IMR-90 (cell line): ENCODE data around the gene COTL1. TPM values are rescaled to one million over a fixed set of nuclear protein-coding genes. Genes with fewer than 3 reads are reported as not detected.

Source experiments
- ATAC-seq: fragments of 200-7000 bp; cut with Tn5 transposase; 2 replicates; pipeline ENCODE4 v1.9.1; 2020; ENCODE audit warnings: low read depth, mild to moderate bottlenecking, moderate library complexity
- BruUV-seq: library from RNA; stranded (reverse); fragments of 400-500 nt; replicated peaks from 2 replicates; lab custom pipeline; 2021; lab: Mats Ljungman, UMichigan
- CTCF ChIA-PET: fragments of 300-600 bp; formaldehyde crosslinking; extraction: SDS; loops from one replicate; lab custom pipeline; 2021; ENCODE audit warnings: antibody characterized with exemption; lab: Yijun Ruan, JAX
- POLR2A ChIA-PET: fragments of 300-600 bp; sonication (Branson Sonifier 250); formaldehyde crosslinking; loops from one replicate; lab custom pipeline; 2022; ENCODE audit warnings: antibody characterized with exemption; ENCODE audit not compliant: unreplicated experiment; lab: Charles Lee
- DNase-seq: peaks from one replicate; pipeline ENCODE4 v3.0.0; 2013
- H2AFZ ChIP-seq: replicated peaks from 2 replicates; pipeline ENCODE3; 2013; ENCODE audit warnings: low read length, mild to moderate bottlenecking; ENCODE audit not compliant: poor library complexity
- H2AK5ac ChIP-seq: 2 replicates; pipeline ENCODE4 v1.6.1; 2013; ENCODE audit warnings: low read depth, low read length, inconsistent platforms
- H2AK9ac ChIP-seq: replicated peaks from 2 replicates; pipeline ENCODE3; 2013; ENCODE audit warnings: mild to moderate bottlenecking, low read depth, low read length, moderate library complexity; ENCODE audit not compliant: poor library complexity
- H2BK120ac ChIP-seq: 2 replicates; pipeline ENCODE4 v1.6.1; 2013; ENCODE audit warnings: low read depth, low read length, inconsistent platforms
- H2BK15ac ChIP-seq: 3 replicates; pipeline ENCODE4 v1.6.1; 2013; ENCODE audit warnings: low read depth, low read length, inconsistent platforms
- H2BK20ac ChIP-seq: 2 replicates; pipeline ENCODE4 v1.6.1; 2013; ENCODE audit warnings: low read depth, mild to moderate bottlenecking, inconsistent platforms, low read length, moderate library complexity
- H2BK5ac ChIP-seq: 2 replicates; pipeline ENCODE4 v1.6.1; 2013; ENCODE audit warnings: mild to moderate bottlenecking, low read depth, low read length, inconsistent platforms; ENCODE audit not compliant: poor library complexity, severe bottlenecking
- H3K14ac ChIP-seq: replicated peaks from 2 replicates; pipeline ENCODE4 v1.6.1; 2013; ENCODE audit warnings: low read depth, low read length, inconsistent platforms
- H3K18ac ChIP-seq: 2 replicates; pipeline ENCODE4 v1.6.1; 2013; ENCODE audit warnings: low read depth, low read length, control low read depth
- H3K23ac ChIP-seq: 2 replicates; pipeline ENCODE4 v1.6.1; 2013; ENCODE audit warnings: low read depth, low read length, inconsistent platforms
- H3K27ac ChIP-seq: 2 replicates; pipeline ENCODE4 v1.5.1; 2013; ENCODE audit warnings: mild to moderate bottlenecking, control low read depth, low read length; ENCODE audit not compliant: insufficient read depth
- H3K27me3 ChIP-seq: 2 replicates; pipeline ENCODE4 v1.6.1; 2013; ENCODE audit warnings: low read length; ENCODE audit not compliant: control insufficient read depth, insufficient read depth
- H3K36me3 ChIP-seq: 2 replicates; pipeline ENCODE4 v1.6.1; 2013; ENCODE audit warnings: low read length, mixed read lengths; ENCODE audit not compliant: control insufficient read depth, insufficient read depth
- H3K4ac ChIP-seq: 2 replicates; pipeline ENCODE4 v1.6.1; 2013; ENCODE audit warnings: low read depth, low read length, inconsistent platforms
- H3K4me1 ChIP-seq: 2 replicates; pipeline ENCODE4 v1.6.1; 2013; ENCODE audit warnings: low read length, mixed read lengths; ENCODE audit not compliant: control insufficient read depth, insufficient read depth
- H3K4me2 ChIP-seq: 2 replicates; pipeline ENCODE4 v1.6.1; 2013; ENCODE audit warnings: low read depth, mild to moderate bottlenecking, control low read depth, low read length, moderate library complexity
- H3K4me3 ChIP-seq: 2 replicates; pipeline ENCODE4 v1.5.1; 2013; ENCODE audit warnings: low read depth, mild to moderate bottlenecking, control low read depth, low read length, moderate library complexity; ENCODE audit not compliant: insufficient read depth
- H3K56ac ChIP-seq: 2 replicates; pipeline ENCODE4 v1.6.1; 2013; ENCODE audit warnings: low read length, inconsistent platforms; ENCODE audit not compliant: insufficient read depth; ENCODE audit errors: extremely low read depth
- H3K79me1 ChIP-seq, 2 experiments: 2 replicates each; pipeline ENCODE4 v1.6.1; 2013; ENCODE audit warnings: low read length in 2 of 2, inconsistent platforms in 1 of 2, low read depth in 1 of 2
- H3K9ac ChIP-seq: 2 replicates; pipeline ENCODE4 v1.6.1; 2013; ENCODE audit warnings: low read depth, low read length, control low read depth
- H3K9me1 ChIP-seq: 2 replicates; pipeline ENCODE4 v1.6.1; 2013; ENCODE audit warnings: low read length, inconsistent platforms; ENCODE audit not compliant: insufficient read depth
- H3K9me3 ChIP-seq: 2 replicates; pipeline ENCODE4 v1.6.1; 2013; ENCODE audit warnings: low read length; ENCODE audit not compliant: control insufficient read depth, insufficient read depth
- H4K20me1 ChIP-seq: 2 replicates; pipeline ENCODE4 v1.6.1; 2013; ENCODE audit warnings: low read length, inconsistent platforms; ENCODE audit not compliant: insufficient read depth
- H4K5ac ChIP-seq: 2 replicates; pipeline ENCODE4 v1.6.1; 2013; ENCODE audit warnings: mild to moderate bottlenecking, low read depth, low read length, control low read depth
- H4K8ac ChIP-seq, 2 experiments: 2 replicates each; pipeline ENCODE4 v1.6.1; 2013; ENCODE audit warnings: low read depth in 2 of 2, low read length in 2 of 2, control low read depth in 1 of 2, inconsistent platforms in 1 of 2
- H4K91ac ChIP-seq: 2 replicates; pipeline ENCODE4 v1.6.1; 2013; ENCODE audit warnings: low read depth, low read length, inconsistent platforms; ENCODE audit not compliant: insufficient read depth
- CEBPB ChIP-seq: IDR thresholded peaks from 2 replicates; pipeline ENCODE4 v1.6.1; 2012; ENCODE audit warnings: low read depth, low read length, improper control_type of control experiment
- CHD1 ChIP-seq: IDR thresholded peaks from 2 replicates; pipeline ENCODE4 v1.6.1; 2012; ENCODE audit warnings: low read depth, low read length, improper control_type of control experiment
- ELK1 ChIP-seq: fragments of 150-350 bp; IDR thresholded peaks from 2 replicates; pipeline ENCODE4 v1.6.1; 2016; ENCODE audit warnings: low read depth, mild to moderate bottlenecking, low read length, moderate library complexity, borderline replicate concordance
- MAFK ChIP-seq: IDR thresholded peaks from 2 replicates; pipeline ENCODE4 v1.6.1; 2012; ENCODE audit warnings: low read depth, low read length, improper control_type of control experiment
- MXI1 ChIP-seq: IDR thresholded peaks from 2 replicates; pipeline ENCODE4 v1.6.1; 2012; ENCODE audit warnings: low read depth, mild to moderate bottlenecking, low read length, moderate library complexity, borderline replicate concordance
- RCOR1 ChIP-seq: IDR thresholded peaks from 2 replicates; pipeline ENCODE4 v1.6.1; 2012; ENCODE audit warnings: mild to moderate bottlenecking, low read length, improper control_type of control experiment; ENCODE audit not compliant: insufficient replicate concordance
- WGBS, 2 experiments: methylation state at CpG; one replicate each; pipeline versions ENCODE4 v1.1.5 to v1.1.7; 2013; ENCODE audit warnings: missing lambda C conversion rate in 2 of 2; ENCODE audit not compliant: insufficient read length in 1 of 2; ENCODE audit errors: extremely low coverage in 2 of 2; 5-methylcytosine and 5-hydroxymethylcytosine counted together
- dilution Hi-C: fragments of 300-500 bp; cut with HindIII; formaldehyde crosslinking; loops from one replicate; pipeline ENCODE4 v1.14.3; 2018; ENCODE audit warnings: low sequenced_read_pairs; ENCODE audit not compliant: unreplicated experiment
- in situ Hi-C: fragments of 300-500 bp; cut with MboI; formaldehyde crosslinking; loops from 3 replicates; pipeline ENCODE4 v1.14.3; 2019; ENCODE audit warnings: low sequenced_read_pairs, inconsistent platforms, mixed read lengths
- intact Hi-C: fragments of 100-400 bp; cut with micrococcal nuclease; formaldehyde crosslinking; loops from 2 replicates; pipeline ENCODE4 v1.10.0; 2022
- polyA plus RNA-seq, 3 experiments: library from polyadenylated mRNA; depleted of rRNA; stranded (reverse); fragments of >200 nt; gene quantifications; 2 replicates each; pipeline ENCODE4 v1.2.3, GENCODE V29; 2012; ENCODE audit warnings: low replicate concordance in 1 of 3
- total RNA-seq: library from RNA; depleted of rRNA; stranded (reverse); fragments of >200 nt; gene quantifications from 2 replicates; pipeline ENCODE4 v1.2.3, GENCODE V29; 2012
- TF ChIP-seq, protein P1 (sequence below): fragments of 150-350 bp; IDR thresholded peaks from 2 replicates; pipeline ENCODE4 v1.6.1; 2017; ENCODE audit warnings: mild to moderate bottlenecking, antibody characterized with exemption, low read length, low read depth

Gene COTL1
- total and polyA plus RNA-seq, 2 of the 4 experiments (the other 2 are of a cell fraction), result 144 to 258 TPM

- 96% methylated on average over 39 of the region's 50 CpGs; no CpG with 5 or more reads in 1 of the 2 experiments for WGBS, 2 experiments
- Histone ChIP-seq H4K20me1 (peaks cover 32% of the 10 kb centered on the region), H2BK120ac (no peak overlapping the region), H4K5ac (no peak overlapping the region), H3K27ac (no peak overlapping the region), H4K91ac (no peak overlapping the region), H2AK5ac (no peak overlapping the region), H3K9ac (no peak overlapping the region), H3K4ac (no peak overlapping the region), H4K8ac (no peak overlapping the region), H3K18ac (no peak overlapping the region), H3K23ac (no peak overlapping the region), H2BK5ac (no peak overlapping the region), H3K27me3 (no peaks in the 10 kb centered on the region), H3K9me1 (peaks cover 17% of the 10 kb centered on the region), H2AK9ac (no peak overlapping the region), H2AFZ (no peak overlapping the region), H3K36me3 (peaks cover 66% of the 10 kb centered on the region), H3K9me3 (no peaks in the 10 kb centered on the region), H3K4me2 (no peak overlapping the region), H3K14ac (no peak overlapping the region), H3K56ac (no peak overlapping the region), H3K4me3 (no peak overlapping the region), H2BK15ac (no peak overlapping the region), H3K79me1 (peaks cover 40 to 81% of the 10 kb centered on the region in 2 experiments), H3K4me1 (peaks cover 2% of the 10 kb centered on the region), H2BK20ac (no peak overlapping the region)
- ATAC-seq, result no peak
- BruUV-seq, result TSS peak; percentile 43
- in situ Hi-C loops (no loop called here), dilution Hi-C loops (no loop called here), intact Hi-C loops (no loop called here)
- no peak for TF ChIP-seq CEBPB
- no peak for TF ChIP-seq RCOR1
- no peak for TF ChIP-seq CHD1
- TF ChIP-seq MAFK, result no peak
- TF ChIP-seq, protein P1, sequence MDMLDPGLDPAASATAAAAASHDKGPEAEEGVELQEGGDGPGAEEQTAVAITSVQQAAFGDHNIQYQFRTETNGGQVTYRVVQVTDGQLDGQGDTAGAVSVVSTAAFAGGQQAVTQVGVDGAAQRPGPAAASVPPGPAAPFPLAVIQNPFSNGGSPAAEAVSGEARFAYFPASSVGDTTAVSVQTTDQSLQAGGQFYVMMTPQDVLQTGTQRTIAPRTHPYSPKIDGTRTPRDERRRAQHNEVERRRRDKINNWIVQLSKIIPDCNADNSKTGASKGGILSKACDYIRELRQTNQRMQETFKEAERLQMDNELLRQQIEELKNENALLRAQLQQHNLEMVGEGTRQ, result no peak
- TF ChIP-seq MXI1, result no peak
- no peak for TF ChIP-seq ELK1
- CTCF ChIA-PET, result no interaction called here
- POLR2A ChIA-PET, result no interaction called here
- no peak for DNase-seq
These were observed 39.5 kb upstream of the COTL1 start for GRCh38 chr16:84657229-84657837.
